GM19324 (cell line): ENCODE measurements around the gene GADD45GIP1.
"Not testable (repeated sequence)": the region's sequence is repeated elsewhere in the genome, so short reads cannot be mapped to it uniquely, and the experiment has no call there.

Experiments used
- ATAC-seq: cut with Tn5 transposase; IDR thresholded peaks from one replicate; pipeline ENCODE4 v1.9.1; 2021; ENCODE audit warnings: mild to moderate bottlenecking, moderate library complexity; ENCODE audit not compliant: unreplicated experiment, low FRiP score

GADD45GIP1 gene

DNA sequence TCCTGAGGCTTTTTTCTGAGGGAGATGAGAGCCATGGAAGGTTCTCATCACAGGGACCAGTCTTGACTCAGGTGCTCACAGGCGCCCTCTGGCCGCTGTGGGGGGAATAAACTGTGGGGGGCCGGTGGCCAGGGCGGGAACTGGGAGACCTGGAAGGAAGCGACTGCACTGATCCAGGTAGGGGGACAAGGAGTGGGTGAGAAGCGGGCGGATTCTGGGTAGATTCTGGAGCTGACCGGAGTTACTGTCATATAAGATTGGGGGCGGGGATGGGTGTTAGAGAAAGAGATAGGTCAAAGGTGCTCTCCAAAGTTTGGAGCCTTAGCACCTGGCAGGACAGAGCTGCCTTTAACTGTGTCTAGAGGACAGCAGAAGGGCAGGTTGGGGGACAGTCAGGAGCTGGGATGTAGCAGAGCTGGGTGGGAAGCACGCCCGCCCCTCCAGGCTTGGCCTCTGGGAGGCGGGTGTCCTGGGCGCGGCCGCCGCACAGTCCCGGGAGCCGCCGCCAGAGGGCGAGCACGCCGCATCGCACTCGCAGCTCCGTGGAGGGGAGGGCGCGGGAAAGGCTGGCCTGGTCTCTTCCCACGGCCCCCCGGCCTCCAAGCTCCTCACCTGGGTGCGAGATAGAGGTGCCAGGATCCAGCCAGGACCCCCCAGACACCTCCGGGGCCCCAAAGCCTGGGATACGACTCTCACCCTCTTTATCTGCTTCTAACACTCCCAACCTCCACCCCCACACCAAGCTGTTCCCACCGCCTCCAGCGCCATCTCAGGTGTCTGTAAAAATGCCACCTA, 8.2 kb upstream of the GADD45GIP1 start:
- peak; percentile 68 for ATAC-seq

DNA sequence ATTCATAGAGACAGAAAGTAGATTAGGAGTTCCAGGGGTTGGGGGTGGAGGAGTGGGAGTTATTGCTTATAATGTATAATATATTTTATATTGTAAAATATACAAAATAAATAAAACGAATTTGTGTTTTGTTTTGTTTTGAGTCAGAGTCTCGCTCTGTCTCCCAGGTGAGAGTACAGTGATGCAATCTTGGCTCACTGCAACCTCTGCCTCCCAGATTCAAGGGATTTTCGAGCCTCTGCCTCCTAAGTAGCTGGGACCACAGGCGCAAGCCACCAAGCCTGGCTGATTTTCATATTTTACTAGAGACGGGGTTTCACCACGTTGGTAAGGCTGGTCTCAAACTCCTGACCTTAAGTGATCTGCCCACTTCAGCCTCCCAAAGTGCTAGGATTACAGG, 2.5 kb upstream of the GADD45GIP1 start:
- ATAC-seq: no peak

DNA sequence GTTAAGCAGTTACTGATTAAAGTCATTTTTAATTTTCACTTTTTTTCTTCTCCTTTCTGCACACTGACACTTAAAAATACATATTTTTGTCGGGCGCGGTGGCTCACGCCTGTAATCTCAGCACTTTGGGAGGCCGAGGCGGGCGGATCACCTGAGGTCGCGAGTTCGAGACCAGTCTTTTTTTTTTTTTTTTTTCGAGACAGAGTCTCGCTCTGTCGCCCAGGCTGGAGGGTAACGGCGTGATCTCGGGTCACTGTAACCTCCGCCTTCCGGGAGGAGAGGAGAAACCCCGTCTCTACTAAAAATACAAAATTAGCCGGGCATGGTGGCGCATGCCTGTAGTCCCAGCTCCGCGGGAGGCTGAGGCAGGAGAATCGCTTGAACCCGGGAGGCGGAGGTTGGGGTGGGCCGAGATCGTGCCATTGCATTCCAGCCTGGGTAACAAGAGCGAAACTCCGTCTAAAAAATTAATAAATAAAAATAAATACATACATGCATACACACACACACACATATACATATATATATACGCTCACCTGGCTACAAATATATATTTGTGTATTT, 448 bp upstream of the GADD45GIP1 start:
- ATAC-seq: not testable (repeated sequence)

DNA sequence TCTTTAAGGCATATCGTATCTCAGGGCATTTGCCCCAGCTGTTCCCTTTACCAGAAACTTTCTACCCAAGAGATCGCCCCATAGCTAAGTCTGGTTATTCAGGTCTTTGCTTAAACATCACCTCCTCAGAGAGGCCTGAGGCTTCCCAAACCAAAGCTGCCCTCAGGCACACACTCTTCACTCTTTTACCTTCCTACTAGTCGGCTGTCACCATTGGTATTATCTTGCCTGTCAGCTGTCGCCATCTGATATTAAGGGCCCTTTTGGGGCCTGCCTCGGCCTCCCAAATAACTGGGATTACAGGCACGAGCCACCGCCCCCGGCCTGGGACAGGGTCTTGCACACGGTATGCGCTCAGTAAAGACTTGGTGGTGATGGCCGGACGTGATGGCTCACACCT, 1.0 kb downstream of the GADD45GIP1 start:
- ATAC-seq: no peak

DNA sequence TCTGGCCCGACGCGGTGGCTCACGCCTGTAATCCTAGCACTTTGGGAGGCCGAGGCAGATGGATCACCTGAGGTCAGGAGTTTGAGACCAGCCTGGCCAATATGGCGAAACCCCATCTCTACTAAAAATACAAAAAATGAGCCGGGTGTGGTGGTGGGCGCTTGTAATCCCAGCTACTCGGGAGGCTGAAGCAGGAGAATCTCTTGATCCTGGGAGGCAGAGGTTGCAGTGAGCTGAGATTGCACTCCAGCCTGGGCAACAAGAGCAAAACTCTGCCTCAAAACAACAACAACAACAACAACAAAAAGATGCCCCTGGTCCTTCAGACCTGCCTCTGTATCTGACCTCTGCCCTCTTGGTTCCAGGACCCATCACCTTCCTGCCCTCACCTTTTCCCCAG, 1.4 kb downstream of the GADD45GIP1 start:
- not testable (repeated sequence) for ATAC-seq

DNA sequence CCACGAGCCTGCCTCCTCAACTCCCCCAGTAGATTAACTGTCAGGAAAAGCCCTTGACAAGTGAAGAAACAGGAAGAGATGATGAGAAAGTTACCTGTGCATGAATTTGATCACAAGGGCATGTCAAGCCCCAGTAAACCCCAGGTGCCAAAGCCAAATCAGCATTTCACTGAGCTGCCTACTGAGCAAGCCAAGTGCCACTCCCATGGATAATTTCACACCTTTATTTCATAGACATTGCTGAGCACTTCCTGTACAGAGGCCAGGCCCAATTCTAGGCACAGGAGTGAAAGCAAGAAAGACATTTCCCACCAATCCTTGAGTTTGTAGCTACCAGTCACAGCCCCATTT, 2.4 kb downstream of the GADD45GIP1 start:
- no peak for ATAC-seq

DNA sequence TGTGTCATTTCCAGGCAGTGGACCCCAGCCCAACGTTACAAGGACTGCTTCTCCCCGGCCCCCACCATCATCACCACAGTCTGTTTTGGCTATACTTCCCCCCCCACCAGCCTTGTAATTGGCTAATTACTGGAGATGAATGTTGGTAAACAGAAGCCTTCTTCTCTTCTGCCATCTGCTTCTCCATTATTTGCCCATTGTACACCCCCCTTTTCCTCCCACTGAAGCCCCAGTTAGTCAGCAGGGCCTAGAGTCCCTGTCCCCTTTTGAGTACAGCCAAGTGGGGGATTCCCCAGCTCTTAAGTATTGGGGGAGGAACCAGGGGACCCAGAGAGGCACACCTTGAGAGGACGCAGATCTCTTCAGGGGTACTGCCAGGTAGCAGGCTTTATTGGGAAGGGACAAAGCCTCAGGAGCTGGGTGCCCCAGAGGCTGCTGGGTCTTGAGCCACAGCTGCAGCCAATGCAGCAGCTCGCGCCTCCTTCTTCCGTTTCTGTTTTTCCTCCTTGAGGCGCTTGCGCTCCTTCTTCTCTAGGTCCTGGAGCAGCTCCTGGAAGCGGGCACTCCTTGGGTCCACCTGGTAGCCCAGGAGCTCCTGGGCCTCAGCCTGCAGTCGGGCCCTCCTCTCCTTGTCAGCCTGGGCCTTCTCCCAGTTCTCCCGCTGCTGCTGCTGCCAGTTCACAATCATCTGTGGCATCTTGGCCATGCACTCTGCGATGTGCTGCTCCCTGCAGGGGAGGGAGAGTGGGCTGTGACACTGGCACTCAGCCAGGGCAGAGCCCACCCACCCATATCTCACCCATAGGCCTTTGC, 3.0 kb downstream of the GADD45GIP1 start:
- no peak for ATAC-seq

DNA sequence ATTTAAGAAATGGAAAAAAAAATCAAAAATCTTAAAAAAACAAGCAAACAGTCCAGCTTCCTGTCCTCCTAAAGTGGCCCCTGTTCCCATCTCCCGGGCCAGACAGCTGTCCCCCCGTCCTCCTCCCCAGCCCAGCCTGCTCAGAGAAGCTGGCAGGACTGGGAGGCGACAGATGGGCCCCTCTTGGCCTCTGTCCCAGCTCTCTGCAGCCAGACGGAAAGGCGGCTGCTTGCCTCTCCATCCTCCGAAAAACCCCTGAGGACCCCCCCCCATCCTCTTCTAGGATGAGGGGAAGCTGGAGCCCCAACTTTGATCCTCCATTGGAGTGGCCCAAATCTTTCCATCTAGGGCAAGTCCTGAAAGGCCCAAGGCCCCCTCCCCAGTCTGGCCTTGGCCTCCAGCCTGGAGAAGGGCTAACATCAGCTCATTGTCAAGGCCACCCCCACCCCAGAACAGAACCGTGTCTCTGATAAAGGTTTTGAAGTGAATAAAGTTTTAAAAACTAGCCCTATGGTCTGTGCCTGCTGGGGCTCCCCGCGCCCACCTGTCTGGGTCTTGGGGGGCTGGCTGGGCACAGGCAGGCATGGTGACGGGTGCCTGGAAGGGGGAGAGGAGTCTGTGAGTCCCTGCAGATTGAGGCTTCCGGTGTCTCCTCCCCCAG, 3.8 kb downstream of the GADD45GIP1 start:
- no peak for ATAC-seq

DNA sequence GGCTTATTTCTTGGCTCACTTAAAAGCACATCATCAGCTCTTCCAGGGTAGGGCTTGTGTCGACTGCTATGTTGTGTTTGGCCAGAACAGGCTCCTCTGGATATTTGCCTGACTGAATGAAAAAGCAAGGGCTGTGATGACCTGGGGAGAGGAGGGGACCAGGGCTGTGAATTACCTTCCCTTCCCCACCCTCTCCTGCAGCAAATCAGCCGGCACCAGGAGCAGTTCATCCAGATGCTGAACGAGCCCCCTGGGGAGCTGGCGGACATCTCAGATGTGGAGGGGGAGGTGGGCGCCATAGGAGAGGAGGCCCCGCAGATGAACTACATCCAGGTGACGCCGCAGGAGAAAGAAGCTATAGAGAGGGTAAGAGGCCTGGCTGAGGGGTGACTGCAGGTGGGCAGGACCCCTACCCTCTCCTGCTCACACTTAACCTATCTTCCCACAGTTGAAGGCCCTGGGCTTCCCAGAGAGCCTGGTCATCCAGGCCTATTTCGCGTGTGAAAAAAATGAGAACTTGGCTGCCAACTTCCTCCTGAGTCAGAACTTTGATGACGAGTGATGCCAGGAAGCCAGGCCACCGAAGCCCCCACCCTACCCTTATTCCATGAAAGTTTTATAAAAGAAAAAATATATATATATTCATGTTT, 4.4 kb downstream of the GADD45GIP1 start:
- no peak for ATAC-seq

DNA sequence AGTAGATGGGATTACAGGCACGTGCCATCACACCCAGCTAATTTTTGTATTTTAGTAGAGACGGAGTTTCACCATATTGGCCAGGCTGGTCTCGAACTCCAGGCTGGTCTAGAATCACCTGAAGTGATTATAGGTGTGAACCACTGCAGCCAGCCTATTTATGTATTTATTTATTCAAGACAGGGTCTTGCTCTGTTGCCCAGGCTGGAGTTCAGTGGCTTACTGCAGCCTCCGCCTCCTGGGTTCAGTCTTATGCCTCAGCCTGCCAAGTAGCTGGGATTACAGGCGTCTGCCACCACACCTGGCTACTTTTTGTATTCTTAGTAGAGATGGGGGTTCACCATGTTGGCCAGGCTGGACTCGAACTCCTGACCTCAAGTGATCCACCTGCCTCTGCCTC, 5.0 kb downstream of the GADD45GIP1 start:
- not testable (repeated sequence) for ATAC-seq

DNA sequence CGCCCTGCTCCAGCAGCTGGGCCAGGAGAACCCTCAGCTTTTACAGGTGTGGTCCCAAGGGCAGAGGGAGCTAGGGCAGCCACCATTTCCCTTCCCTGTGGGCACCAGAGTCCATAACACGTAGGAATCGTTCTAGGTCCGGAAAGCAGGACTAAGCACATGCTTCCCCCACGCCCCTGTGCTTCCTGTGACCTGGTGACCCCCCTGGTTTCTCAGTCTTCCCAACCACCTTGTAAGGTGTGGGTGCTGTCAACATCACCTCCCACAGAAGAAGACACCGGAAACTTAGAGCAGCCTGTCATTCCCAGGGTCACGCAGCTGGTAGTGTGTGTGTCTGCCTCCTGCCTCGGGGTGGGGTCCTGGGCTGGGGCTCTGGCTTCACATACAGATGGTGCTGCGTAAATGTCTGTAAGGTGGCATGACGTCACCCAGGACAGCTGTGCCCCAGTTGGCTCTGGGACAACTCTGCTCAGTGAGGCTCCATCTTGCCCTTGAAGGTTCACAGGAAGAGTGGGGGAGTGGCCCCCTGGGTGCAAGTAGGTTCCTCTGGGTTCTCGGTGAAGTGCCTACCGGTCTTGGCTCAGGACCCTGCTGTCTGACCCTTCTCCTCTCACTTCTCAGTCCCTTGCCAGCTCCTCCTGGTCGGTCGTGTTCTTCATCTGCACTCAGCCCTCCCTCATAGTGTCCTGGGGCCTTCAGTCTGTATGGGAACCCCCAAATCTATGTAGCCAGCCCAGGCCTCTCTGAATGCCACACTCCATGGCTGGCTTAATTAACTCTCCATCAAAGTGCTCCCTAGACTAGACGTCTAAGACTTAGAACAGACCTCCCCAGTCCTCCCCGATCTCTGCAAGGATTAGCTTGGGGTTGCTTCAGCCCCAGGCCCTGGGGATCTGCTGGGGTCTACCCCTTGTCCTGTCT, 7.4 kb downstream of the GADD45GIP1 start:
- ATAC-seq: no peak

DNA sequence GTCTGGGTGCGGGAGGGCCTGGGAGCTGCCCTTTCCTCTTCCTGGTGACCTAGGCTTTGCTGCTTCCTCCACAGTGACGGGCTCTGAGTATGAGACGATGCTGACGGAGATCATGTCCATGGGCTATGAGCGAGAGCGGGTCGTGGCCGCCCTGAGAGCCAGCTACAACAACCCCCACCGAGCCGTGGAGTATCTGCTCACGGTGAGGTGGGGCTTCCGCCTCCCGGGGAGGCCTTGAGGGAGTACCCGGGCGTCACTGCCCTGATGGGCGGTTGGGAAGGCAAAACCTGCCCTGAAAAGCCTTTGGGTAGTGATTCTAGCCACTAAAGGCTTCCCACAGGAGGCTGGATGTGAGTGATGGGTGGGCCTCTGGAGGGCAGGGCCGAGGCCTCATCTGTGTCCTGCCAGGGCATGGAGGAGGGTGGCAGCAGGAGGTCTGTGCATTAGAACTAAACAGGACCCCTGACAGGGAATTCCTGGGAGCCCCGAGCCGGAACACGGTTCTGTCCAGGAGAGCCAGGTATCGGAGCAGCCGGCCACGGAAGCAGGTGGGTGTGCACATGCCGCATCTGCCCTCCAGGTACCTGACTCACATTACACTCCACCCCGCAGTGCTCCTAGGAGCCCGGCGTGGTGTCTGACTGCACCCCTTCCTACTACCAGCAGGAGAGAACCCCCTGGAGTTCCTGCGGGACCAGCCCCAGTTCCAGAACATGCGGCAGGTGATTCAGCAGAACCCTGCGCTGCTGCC, 8.2 kb downstream of the GADD45GIP1 start:
- ATAC-seq: no peak

DNA sequence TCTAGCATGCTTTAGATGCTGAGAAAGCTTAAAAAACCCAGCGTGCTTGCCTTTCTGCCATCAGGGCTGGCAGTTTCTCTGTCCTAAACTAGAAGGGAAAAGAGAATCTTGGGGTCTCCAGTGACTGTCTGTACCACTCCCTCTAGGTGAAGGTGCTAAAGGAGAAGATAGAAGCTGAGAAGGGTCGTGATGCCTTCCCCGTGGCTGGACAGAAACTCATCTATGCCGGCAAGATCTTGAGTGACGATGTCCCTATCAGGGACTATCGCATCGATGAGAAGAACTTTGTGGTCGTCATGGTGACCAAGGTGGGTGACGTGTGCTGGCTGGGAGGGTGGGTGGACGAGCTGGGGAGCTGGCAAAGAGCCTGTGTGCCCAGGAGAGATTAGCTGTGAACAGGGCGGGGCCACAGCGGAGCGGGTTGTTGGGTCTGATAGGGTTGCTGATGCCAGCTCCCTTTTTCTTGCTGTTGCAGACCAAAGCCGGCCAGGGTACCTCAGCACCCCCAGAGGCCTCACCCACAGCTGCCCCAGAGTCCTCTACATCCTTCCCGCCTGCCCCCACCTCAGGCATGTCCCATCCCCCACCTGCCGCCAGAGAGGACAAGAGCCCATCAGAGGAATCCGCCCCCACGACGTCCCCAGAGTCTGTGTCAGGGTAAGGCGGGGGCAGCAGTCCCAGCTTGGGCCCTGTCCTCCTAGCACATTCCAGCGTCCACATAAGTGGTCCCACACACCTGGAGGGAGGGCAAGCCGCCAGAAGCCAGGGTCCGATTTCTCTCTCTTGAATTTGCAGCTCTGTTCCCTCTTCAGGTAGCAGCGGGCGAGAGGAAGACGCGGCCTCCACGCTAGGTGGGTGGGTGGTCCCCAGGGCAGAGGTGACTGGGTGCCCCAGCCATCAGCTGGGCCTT, 9.1 kb downstream of the GADD45GIP1 start:
- ATAC-seq: no peak

DNA sequence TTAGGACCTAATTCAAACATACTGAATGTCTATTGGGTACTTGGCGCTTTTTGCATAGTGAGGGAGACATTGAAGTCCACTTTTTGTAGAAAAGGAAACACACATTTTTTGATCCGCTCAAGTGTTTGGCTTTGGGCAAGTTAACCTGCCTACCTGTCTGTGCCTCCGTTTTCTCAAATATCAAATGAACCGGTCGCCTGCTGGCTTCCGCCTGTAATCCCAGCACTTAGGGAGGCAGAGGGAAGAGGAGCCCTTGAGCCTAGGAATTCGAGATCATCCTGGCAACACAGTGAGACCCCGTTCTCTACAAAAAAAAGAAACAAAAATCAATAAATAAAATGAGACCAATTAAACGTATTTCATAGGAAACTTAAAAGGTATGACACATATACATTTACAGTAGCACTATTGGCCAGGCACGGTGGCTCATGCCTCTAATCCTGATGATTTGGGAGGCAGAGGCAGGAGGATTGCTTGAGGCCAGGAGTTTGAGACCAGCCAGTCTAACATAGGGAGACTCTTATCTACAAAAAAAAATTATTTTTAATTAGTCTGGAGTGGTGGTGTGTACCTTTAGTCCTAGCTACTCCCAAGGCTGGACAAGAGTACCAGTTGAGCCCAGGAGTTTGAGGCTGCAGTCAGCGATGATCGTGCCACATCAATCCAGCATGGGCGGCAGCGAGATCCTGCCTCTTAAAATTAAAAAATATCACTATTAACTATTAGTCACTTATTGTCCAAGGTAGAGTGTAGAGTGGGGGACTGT, 10.1 kb downstream of the GADD45GIP1 start:
- no peak for ATAC-seq

DNA sequence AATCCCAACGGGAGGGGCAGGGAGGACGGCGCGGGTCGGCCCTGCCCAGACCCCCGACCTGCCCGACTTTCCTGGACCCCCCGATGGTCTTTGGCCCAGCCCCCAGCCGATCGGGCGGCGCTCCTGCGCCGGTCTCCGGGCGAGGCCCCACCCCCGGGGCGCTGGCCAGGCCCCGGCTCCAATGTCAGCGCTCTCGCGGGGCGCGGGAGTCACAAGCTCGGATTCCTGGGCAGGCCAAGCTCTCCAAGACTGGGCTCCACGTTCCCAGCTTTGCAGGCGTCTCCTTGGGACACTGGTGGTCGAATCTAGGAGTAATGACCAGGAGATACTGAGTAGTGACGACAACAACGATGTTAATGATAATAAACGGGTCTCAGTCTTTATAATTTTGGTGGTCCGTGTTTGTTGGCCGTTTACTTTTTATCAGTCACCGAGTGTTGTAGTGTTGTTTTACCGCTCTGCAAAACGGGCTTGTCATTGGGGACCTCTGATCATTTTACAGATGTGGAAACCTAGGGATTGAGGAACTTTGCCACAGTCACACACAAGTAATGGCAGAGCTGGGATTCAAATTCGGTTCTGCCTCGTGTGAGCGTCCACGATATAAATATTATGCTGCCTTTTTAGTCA, 10.8 kb downstream of the GADD45GIP1 start:
- ATAC-seq: peak; percentile 35

DNA sequence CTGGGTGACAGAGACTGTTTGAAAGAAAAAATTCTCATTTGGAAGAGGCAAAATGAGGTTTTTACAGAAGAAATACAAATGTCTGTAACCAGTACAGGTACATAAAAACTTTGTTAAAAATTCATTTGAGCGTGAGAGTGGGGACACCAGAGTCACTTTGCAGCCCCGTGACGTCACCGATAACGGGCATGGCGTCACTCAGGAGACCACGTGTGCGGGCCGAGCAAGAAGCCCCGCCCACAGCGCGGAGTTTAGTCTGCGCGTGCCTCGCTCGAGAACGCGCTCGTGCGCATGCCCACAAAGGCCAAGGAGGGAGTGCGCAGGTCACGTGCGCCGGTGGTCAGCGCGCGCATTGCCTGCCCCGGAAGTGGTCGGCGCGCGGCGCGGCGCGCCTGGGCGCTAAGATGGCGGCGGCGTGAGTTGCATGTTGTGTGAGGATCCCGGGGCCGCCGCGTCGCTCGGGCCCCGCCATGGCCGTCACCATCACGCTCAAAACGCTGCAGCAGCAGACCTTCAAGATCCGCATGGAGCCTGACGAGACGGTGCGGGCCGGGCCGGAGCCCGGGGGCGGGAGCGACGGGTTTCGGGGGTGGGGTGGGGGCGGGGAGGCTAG, 11.4 kb downstream of the GADD45GIP1 start, which contains the start of gene RAD23A:
RAD23A (plus strand) TSS at position 384 of the 613 bp plus-strand sequence; CDS start at position 471, 87 bp downstream.
- ATAC-seq: peak; percentile 92
